ENCODE measurements around the gene SIRT1.
A peak's percentile ranks its signal among the peaks of the same experiment; 100 is the strongest.
"Not testable (repeated sequence)": the region's sequence is repeated elsewhere in the genome, so short reads cannot be mapped to it uniquely, and the experiment has no call there.

SIRT1 gene

GRCh38 chr10:67884313-67884841 lies at the start of gene SIRT1:
Gene SIRT1 (plus strand): TSS chr10:67884656. CDS start chr10:67884722, 66 bp downstream.
- DNase-seq: peak; percentile 93

DNA sequence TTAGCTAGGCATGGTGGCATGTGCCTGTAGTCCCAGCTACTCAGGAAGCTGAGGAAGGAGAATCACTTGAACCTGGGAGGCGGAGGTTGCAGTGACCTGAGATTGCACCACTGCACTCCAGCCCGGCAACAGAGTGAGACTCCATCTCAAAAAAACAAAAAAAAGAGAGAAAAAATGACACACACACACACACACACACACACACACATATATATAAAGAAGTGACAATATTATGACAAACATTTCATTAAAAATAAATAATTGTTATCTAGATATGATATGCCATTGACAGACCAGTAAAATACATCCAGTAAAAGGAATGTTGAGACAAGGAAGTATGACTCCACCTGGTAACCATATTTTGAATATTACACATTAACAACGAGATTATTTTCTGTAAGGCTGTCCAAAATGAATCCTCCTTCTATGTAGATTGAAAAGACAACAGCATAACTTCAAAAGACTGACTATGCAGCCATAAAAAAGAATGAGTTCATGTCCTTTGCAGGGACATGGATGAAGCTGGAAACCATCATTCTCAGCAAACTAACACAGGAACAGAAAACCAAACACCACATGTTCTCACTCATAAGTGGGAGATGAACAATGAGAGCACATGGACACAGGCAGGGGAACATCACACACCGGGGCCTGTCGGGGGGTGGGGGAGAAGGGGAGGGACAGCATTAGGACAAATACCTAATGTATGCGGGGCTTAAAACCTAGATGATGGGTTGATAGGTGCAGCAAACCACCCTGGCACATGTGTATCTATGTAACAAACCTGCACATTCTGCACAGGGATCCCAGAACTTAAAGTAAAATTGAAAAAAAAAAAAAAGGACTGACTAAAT lies 48.7 kb upstream of the SIRT1 start:
- DNase-seq: not testable (repeated sequence)

DNA sequence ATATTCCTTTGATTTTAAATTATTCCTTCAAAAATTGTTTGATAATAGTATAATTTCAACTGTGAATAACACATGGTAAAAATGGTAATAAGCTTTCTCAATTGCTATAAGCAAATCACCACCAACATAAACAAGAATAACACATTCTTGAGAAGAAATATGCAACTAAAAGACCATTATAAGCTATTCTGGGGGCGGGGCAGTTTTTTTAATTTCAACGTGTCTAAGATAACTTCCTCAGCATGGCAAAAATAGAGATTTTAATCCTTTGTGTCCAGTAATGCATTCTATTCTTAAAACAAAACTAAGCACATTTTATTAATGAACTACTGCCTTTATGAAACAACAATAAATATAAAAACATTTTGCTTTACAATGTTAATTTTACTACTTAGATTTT lies 48.0 kb upstream of the SIRT1 start:
- DNase-seq: no peak

- DNase-seq: no peak
Measured at GRCh38 chr10:67836972-67837371, 47.5 kb upstream of the SIRT1 start.

DNA sequence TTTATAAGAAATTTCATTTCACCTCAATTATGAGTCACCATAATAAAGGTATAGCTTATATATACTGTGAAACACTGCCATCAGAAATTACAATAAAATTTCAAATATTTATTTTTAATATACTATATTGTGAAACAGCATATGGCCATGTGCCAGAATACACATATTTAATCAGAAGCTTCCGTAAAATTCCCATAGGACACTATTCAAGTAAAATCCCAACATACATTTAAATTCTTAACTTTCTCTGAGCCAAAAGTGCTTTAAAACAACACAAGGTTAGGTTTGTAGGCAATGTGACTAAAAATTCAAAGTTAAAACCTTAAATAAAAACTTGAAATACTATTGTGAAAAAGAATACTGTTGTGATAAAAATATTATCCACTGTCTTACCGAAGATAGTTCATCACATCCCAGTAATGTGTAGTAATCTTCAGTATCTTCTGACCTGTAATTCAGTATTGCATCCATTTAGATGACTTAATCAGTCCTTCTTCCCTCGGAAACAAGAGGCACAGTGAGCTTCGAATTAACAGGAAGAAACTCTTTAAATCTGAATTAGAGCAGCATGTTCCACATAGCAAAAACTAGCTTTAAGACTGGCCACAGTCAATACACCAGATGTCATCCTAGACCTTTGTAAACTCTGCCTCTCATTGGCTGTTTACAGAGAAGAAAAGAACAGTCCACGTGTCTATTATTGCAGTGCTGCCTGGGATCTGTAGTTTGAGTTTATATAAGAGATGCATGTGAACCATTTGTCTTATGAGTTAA lies 46.7 kb upstream of the SIRT1 start, which contains the start of gene DNAJC12:
DNAJC12 (minus strand) TSS at position 648 of the 774 bp plus-strand sequence; CDS start at position 471, 177 bp downstream.
- peak; percentile 67 for DNase-seq

DNA sequence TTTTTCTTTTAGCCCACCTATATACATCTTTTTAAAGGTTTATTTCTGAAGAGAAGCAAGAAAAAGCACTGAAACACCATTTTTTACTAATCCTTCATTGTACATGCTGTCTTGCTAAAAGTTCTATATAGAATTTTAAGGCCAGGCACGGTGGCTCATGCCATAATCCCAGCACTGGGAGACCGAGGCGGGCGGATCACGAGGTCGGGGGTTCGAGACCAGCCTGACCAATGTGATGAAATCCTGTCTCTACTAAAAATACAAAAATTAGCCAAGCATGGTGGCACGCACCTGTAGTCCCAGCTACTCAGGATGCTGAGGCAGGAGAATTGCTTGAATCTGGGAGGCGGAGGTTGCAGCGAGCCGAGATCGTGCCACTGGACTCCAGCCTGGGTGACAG lies 44.9 kb upstream of the SIRT1 start:
- DNase-seq: not testable (repeated sequence)

DNA sequence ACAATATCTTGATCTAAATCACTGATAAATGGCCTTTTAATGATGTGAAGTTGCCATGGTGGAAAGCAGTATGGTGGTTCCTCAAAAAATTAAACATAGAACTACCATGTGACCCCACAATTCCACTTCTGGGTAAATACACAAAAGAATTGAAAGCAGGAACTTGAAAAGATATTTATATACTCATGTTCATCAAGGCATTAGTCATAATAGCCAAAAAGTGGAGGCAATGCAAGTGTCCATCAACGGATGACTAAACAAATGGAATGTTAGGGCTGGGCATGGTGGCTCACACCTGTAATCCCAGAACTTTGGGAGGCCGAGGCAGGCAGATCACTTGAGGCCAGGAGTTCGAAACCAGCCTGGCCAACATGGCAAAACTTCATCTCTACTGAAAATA lies 44.5 kb upstream of the SIRT1 start:
- DNase-seq: no peak

DNA sequence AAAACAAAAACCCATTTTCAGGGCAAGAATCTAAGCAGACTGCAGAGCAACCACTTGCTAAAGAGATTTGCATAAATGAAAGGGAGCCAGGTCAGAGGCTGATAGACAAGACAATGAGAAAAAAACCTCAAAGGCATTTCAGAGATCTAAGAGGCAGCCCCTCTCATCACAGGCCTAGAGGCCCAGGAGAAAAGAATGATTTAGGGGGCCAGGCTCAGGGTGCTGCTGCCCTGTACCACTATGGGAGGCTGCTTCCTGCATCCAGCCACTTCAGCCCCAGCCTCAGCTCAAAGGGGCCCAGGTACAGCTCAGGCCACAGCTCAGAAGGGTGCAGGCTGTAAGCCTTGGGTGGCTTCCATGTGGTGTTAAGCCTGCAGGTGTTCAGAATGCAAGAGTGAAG lies 42.7 kb upstream of the SIRT1 start:
- no peak for DNase-seq

- DNase-seq: no peak
Measured at GRCh38 chr10:67843284-67843683, 41.2 kb upstream of the SIRT1 start.

GRCh38 chr10:67849331-67850011 lies 35.0 kb upstream of the SIRT1 start:
- peak; percentile 95 for DNase-seq

- DNase-seq: no peak
Measured at GRCh38 chr10:67851186-67851585, 33.3 kb upstream of the SIRT1 start.

DNA sequence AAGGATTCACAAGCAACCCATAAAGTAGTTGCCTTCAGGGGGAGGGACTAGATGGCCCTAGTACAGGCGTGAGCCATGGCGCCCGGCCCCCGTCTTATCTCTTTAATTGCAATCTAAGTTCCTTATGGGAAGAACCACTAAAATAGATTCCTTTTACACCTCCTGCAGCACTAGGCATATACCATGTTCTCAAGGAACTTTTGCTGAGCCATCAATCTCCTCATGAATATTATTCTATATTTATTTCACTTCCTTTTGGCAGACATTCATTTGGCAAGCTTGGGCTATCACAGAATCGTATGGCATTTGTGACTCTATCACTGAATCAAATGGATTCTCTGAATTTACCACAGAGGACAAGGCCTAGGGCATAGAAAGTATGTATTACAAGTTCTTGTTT lies 31.7 kb upstream of the SIRT1 start:
- no peak for DNase-seq

DNA sequence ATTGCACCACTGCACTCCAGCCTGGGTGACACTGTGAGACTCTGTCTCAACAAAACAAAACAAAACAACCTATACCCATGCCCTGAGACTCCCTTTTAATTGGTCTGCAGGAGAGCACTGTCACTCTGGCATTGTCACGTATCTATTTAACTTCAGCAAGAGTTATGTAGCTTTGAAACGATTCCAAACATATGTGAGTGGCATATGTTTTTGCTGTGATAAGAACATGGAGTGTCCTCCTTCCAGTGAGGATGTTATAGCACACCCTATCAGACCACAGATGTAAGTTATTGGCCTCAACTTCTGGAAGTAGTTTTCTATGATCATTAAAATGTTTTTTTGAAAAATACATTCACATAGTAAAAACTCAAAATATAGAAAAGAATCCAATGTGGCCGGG lies 30.9 kb upstream of the SIRT1 start:
- DNase-seq: no peak

DNA sequence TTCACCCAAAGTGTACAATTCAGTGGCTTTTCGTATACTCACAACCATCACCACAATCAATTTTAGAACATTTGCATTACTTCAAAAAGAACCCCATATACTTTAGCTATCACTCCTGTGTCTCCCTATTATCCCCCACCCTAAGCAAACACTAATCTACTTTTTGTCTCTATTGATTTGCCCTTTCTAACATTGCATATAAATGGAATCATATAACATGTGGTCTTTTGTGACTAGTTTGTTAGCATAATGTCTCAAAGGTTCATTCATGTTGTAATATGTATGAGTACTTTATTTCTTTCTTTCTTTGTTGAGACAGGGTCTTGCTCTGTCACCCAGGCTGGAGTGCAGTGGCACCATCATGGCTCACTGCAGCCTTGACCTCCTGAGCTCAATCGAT lies 25.5 kb upstream of the SIRT1 start:
- DNase-seq: no peak

- DNase-seq: no peak
Measured at GRCh38 chr10:67861750-67862432, 22.6 kb upstream of the SIRT1 start.

DNA sequence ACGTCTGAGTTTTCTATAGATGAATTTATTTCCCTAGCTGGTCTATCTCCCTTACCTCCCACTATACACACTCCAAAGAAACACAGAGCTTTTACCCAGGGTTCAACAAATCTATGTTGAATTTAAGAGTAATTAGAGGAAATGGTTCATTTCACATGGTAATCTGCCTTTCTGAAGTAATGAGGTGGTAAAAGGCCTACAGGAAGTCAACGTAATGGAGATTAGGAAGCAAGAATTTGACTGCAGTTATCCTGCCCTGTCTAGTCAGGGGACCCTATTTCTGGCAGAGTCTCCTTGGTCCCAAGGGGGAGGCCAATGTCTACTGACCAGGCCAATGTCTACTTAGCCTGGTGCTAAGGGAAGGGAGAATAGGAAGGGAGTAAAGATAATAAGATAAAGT lies 21.4 kb upstream of the SIRT1 start:
- DNase-seq: no peak

GRCh38 chr10:67864607-67865371 lies 19.7 kb upstream of the SIRT1 start:
- no peak for DNase-seq

DNA sequence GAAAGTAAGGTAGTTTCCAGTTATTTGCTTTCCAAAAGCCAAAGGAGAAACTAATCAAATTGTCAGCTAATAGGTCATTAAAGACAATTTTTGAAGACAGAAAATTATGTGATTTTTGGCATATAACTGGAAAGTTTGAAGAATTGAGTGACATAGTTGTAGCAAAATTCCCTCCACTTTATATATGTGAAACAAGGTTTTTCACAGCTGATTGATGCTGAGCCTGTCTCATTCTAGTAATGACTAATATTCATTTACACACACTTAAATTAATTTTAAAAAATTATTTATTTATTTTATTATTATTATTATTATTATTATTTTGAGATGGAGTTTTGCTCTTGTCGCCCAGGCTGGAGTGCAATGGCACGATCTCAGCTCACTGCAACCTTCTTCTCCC lies 16.3 kb upstream of the SIRT1 start:
- no peak for DNase-seq

DNA sequence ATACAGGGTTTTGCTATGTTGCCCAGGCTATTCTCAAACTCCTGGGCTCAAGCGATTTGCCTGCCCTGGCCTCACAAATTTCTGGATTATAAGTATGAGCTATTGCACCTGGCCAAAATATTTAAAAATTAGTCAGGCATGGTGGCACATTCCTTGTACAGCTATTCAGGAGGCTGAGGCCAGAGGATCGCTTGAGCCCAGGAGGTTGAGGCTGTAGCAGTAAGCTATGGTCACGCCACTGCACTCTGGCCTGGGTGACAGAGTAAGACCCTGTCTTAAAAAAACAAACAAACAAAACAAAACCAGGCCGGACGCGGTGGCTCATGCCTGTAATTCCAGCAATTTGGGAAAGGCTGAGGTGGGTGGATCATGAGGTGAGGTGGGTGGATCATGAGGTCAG lies 14.5 kb upstream of the SIRT1 start:
- DNase-seq: no peak

- no peak for DNase-seq
Measured at GRCh38 chr10:67875340-67876238, 8.9 kb upstream of the SIRT1 start.

DNA sequence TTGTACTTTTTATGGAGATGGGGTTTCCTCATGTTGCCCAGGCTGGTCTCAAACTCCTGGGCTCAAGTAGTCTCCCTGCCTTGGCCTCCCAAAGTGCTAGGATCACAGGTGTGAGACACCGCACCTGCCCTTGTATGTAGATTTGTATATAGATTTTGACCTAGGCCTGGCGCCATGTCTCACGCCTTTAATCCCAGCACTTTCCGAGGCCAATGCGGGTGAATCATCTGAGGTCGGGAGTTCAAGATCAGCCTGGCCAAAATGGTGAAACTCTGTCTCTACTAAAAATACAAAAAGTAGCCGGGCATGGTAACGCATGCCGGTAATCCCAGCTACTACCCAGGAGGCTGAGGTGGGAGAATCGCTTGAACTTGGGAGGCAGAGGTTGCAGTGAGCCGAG lies 7.0 kb upstream of the SIRT1 start:
- DNase-seq: not testable (repeated sequence)

All from fibroblast of upper back skin (primary cell).